Endothelial cell of umbilical vein (primary cell): ENCODE data around the gene GAPDH. TPM values are rescaled to one million over a fixed set of nuclear protein-coding genes. Genes with fewer than 3 reads are reported as not detected.

Source experiments
- BruUV-seq: library from RNA; stranded (reverse); fragments of 400-500 nt; replicated peaks from 2 replicates; lab custom pipeline; 2021; lab: Mats Ljungman, UMichigan
- CTCF ChIA-PET: fragments of 300-600, 350-600 bp; sonication (Branson Sonifier 250); formaldehyde crosslinking; loops from one replicate; lab custom pipeline; 2021; ENCODE audit warnings: antibody characterized with exemption, inconsistent platforms; lab: Charles Lee
- POLR2A ChIA-PET: fragments of 300-600, 350-600 bp; sonication (Branson Sonifier 250); formaldehyde crosslinking; loops from one replicate; lab custom pipeline; 2021; ENCODE audit warnings: antibody characterized with exemption, inconsistent platforms; lab: Charles Lee
- DNase-seq: peaks from one replicate; pipeline ENCODE4 v3.0.0-alpha.2; 2011; ENCODE audit warnings: low read depth, low spot score
- FAIRE-seq: peaks from 2 replicates; lab custom pipeline; 2011; peaks lifted over from hg19 to GRCh38; lab: Jason Lieb, UNC
- H2AFZ ChIP-seq: 2 replicates; pipeline ENCODE4 v1.6.0; 2012; ENCODE audit warnings: low read depth, low read length, control low read depth, inconsistent platforms
- H3K27ac ChIP-seq: 2 replicates; pipeline ENCODE4 v1.5.1; 2011; ENCODE audit warnings: low read depth, mild to moderate bottlenecking, control low read depth, low read length, moderate library complexity; ENCODE audit not compliant: insufficient read depth
- H3K27me3 ChIP-seq, 2 experiments: 2 replicates each; pipeline versions ENCODE4 v1.6.0 to v1.6.1; 2011; ENCODE audit warnings: low read length in 2 of 2, mixed read lengths in 1 of 2; ENCODE audit not compliant: control insufficient read depth in 2 of 2, insufficient read depth in 2 of 2
- H3K36me3 ChIP-seq, 2 experiments: 2 replicates in 1 of 2; 3 replicates in 1 of 2; pipeline ENCODE4 v1.5.1; 2011; ENCODE audit warnings: low read length in 2 of 2, mild to moderate bottlenecking in 1 of 2, moderate library complexity in 1 of 2; ENCODE audit not compliant: control insufficient read depth in 2 of 2, insufficient read depth in 2 of 2; ENCODE audit errors: extremely low read depth in 1 of 2
- H3K4me1 ChIP-seq: 3 replicates; pipeline ENCODE4 v1.5.1; 2011; ENCODE audit warnings: mild to moderate bottlenecking, low read length; ENCODE audit not compliant: control insufficient read depth, insufficient read depth; ENCODE audit errors: extremely low read depth
- H3K4me2 ChIP-seq: 2 replicates; pipeline ENCODE4 v1.6.1; 2011; ENCODE audit warnings: low read length, control low read depth, mixed read lengths; ENCODE audit not compliant: insufficient read depth
- H3K4me3 ChIP-seq, 3 experiments: fragments of 200-600 bp in 1 of 3; sonication (generic), shearing (Covaris generic) in 1 of 3; replicated peaks in 1 of 3; 2 replicates each; pipeline ENCODE4 v1.5.1; 2011 to 2016; ENCODE audit warnings: control low read depth in 3 of 3, low read length in 3 of 3, mild to moderate bottlenecking in 2 of 3, inconsistent platforms in 1 of 3, low read depth in 1 of 3, moderate library complexity in 1 of 3; ENCODE audit not compliant: insufficient read depth in 1 of 3
- H3K79me2 ChIP-seq: 2 replicates; pipeline ENCODE4 v1.6.0; 2012; ENCODE audit warnings: low read length, inconsistent platforms; ENCODE audit not compliant: control insufficient read depth, insufficient read depth
- H3K9ac ChIP-seq: replicated peaks from 2 replicates; pipeline ENCODE3; 2011; ENCODE audit warnings: low read length, control low read depth; ENCODE audit not compliant: insufficient read depth; ENCODE audit errors: extremely low read depth
- H3K9me1 ChIP-seq: replicated peaks from 3 replicates; pipeline ENCODE4 v1.6.0; 2011; ENCODE audit warnings: mild to moderate bottlenecking, low read length; ENCODE audit not compliant: control insufficient read depth, insufficient read depth; ENCODE audit errors: extremely low read depth
- H3K9me3 ChIP-seq: replicated peaks from 2 replicates; pipeline ENCODE4 v1.5.1; 2012; ENCODE audit warnings: low read length, inconsistent platforms; ENCODE audit not compliant: control insufficient read depth, insufficient read depth
- H4K20me1 ChIP-seq: replicated peaks from 2 replicates; pipeline ENCODE3; 2011; ENCODE audit warnings: mild to moderate bottlenecking, low read length; ENCODE audit not compliant: control insufficient read depth, insufficient read depth; ENCODE audit errors: extremely low read depth
- CTCF ChIP-seq, 2 donors: IDR thresholded peaks; 1 replicate in 1 of 2; 2 replicates in 1 of 2; pipeline ENCODE4 v1.5.1; 2011; ENCODE audit warnings: low read length in 2 of 2, mild to moderate bottlenecking in 2 of 2, moderate library complexity in 2 of 2, control low read depth in 1 of 2, inconsistent platforms in 1 of 2, low read depth in 1 of 2; ENCODE audit not compliant: insufficient read depth in 1 of 2; ENCODE audit errors: extremely low read depth in 1 of 2
- EZH2 ChIP-seq: IDR thresholded peaks from 2 replicates; pipeline ENCODE4 v1.6.1; 2012; ENCODE audit warnings: borderline replicate concordance, low read depth, mild to moderate bottlenecking, moderate library complexity, low read length, inconsistent platforms; ENCODE audit not compliant: severe bottlenecking
- FOS ChIP-seq: IDR thresholded peaks from 2 replicates; pipeline ENCODE4 v1.6.1; 2011; ENCODE audit warnings: mild to moderate bottlenecking, low read length, moderate library complexity, borderline replicate concordance; ENCODE audit not compliant: insufficient read depth
- GATA2 ChIP-seq: IDR thresholded peaks from 2 replicates; pipeline ENCODE4 v1.7.0; 2011; ENCODE audit warnings: low read depth, mild to moderate bottlenecking, moderate library complexity, mixed read lengths, low read length; ENCODE audit not compliant: insufficient read length, insufficient read depth
- JUN ChIP-seq: IDR thresholded peaks from 2 replicates; pipeline ENCODE4 v1.6.1; 2011; ENCODE audit warnings: borderline replicate concordance, low read depth; ENCODE audit not compliant: insufficient read length, insufficient read depth
- MYC ChIP-seq: IDR thresholded peaks from one replicate; pipeline ENCODE4 v1.6.1; 2011; ENCODE audit warnings: mild to moderate bottlenecking, low read depth, low read length
- POLR2A ChIP-seq: IDR thresholded peaks from 2 replicates; pipeline ENCODE4 v1.6.1; 2012; ENCODE audit warnings: low read depth, mild to moderate bottlenecking, control low read depth, low read length
- POLR2AphosphoS5 ChIP-seq: IDR thresholded peaks from 2 replicates; pipeline ENCODE4 v1.6.1; 2012; ENCODE audit warnings: low read depth, mild to moderate bottlenecking, control low read depth, low read length, moderate library complexity; ENCODE audit not compliant: insufficient read depth
- dilution Hi-C: fragments of 300-500 bp; cut with MboI; formaldehyde crosslinking; loops from one replicate; pipeline ENCODE4 v1.15.0; 2019; ENCODE audit warnings: low sequenced_read_pairs; ENCODE audit not compliant: extremely low pct_ligation_motif_present
- intact Hi-C: fragments of 100-400 bp; cut with micrococcal nuclease; formaldehyde crosslinking; loops from one replicate; pipeline ENCODE4 v1.10.0; 2022
- polyA plus RNA-seq, 4 experiments: library from polyadenylated mRNA; depleted of rRNA in 3 of 4; stranded (reverse) in 3 of 4; unstranded in 1 of 4; fragments of >200 nt; gene quantifications; 2 replicates each; pipeline versions ENCODE4 v1.2.1 to v1.2.3, GENCODE V29; 2011 to 2012; ENCODE audit warnings: missing spikeins in 1 of 4
- total RNA-seq: library from RNA; stranded (reverse); gene quantifications from 2 replicates; pipeline ENCODE4 v1.2.3, GENCODE V29; 2021
- TF ChIP-seq, protein P1 (sequence below): IDR thresholded peaks from 2 replicates; pipeline ENCODE4 v1.6.1; 2011; ENCODE audit not compliant: insufficient read depth, insufficient read length

The GAPDH gene
- total and polyA plus RNA-seq, 2 donors (not counting 3 experiments of a cell fraction or from before 2014, with no cell fraction given): 4,648 to 8,748 TPM

- peaks cover 34% of the 10 kb centered on the region for H3K4me1 ChIP-seq
- POLR2A ChIA-PET: interaction anchor here (0.7 to 2.4 kb wide), 13 partner anchors 11 to 198 kb away, joined by 3 to 25 read pairs (median 6); partner anchors contain the start of genes MRPL51, VAMP1 and ZNF384
- no peaks in the 10 kb centered on the region for H4K20me1 ChIP-seq
- H3K9me1 ChIP-seq: no peaks in the 10 kb centered on the region
- DNase-seq: no peak
- H2AFZ ChIP-seq: no peak overlapping the region
- peak overlapping the region; percentile 73 for H3K27ac ChIP-seq
- peak overlapping the region; percentile 68 to 70 (median 68) for H3K4me3 ChIP-seq
- H3K36me3 ChIP-seq: peaks cover 25 to 34% of the 10 kb centered on the region in 2 experiments
- CTCF ChIA-PET: interaction anchor here (0.8 to 1.6 kb wide), 6 partner anchors 18 to 111 kb away, joined by 3 to 5 read pairs (median 4); partner anchors contain the start of gene VAMP1
- H3K4me2 ChIP-seq: peak overlapping the region; percentile 9
- no peaks in the 10 kb centered on the region for H3K9me3 ChIP-seq
- H3K9ac ChIP-seq: peak overlapping the region; percentile 96
- H3K27me3 ChIP-seq: no peaks in the 10 kb centered on the region
- intact Hi-C loops: loop anchor here (1.0 to 2.0 kb wide), 4 partner anchors 20 to 212 kb away; partner anchors contain the start of gene MRPL51
- FAIRE-seq: no peak
- TF ChIP-seq MYC (no peak), GATA2 (no peak), JUN (no peak), POLR2A (no peak), EZH2 (no peak), FOS (no peak), CTCF (IDR thresholded peaks at IDR 0.05; ENCODE audit: extremely low read depth in 1 of 2, insufficient read depth in 1 of 2, low read depth in 1 of 2, low read length in 2 of 2) (no peak), POLR2AphosphoS5 (no peak)
- TF ChIP-seq, protein P1, sequence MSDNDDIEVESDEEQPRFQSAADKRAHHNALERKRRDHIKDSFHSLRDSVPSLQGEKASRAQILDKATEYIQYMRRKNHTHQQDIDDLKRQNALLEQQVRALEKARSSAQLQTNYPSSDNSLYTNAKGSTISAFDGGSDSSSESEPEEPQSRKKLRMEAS: no peak
- dilution Hi-C loops: no loop called here
- peaks cover 31% of the 10 kb centered on the region for H3K79me2 ChIP-seq
- no TSS peak for BruUV-seq
Measured at GRCh38 chr12:6534695-6534944, 303 bp downstream of the GAPDH start.
